HepG2 (cell line): Measurements from ENCODE around the gene ODAD2. TPM values are rescaled to one million over a fixed set of nuclear protein-coding genes. Genes with fewer than 3 reads are reported as not detected.

Source experiments
- ATAC-seq: fragments of 200-7000 bp; cut with Tn5 transposase; 3 replicates; pipeline ENCODE4 v1.9.1; 2020; ENCODE audit warnings: mild to moderate bottlenecking, moderate library complexity
- BruUV-seq: library from RNA; stranded (reverse); fragments of 400-500 nt; replicated peaks from 2 replicates; lab custom pipeline; 2021; lab: Mats Ljungman, UMichigan
- CTCF ChIA-PET: fragments of 300-600 bp; formaldehyde crosslinking; extraction: SDS; loops from one replicate; lab custom pipeline; 2021; ENCODE audit warnings: low total read pairs, inconsistent platforms, low intra/inter-chr PET ratio; lab: Yijun Ruan, JAX
- POLR2A ChIA-PET: fragments of 350-600 bp; sonication (Branson Sonifier 250); formaldehyde crosslinking; loops from one replicate; lab custom pipeline; 2020; ENCODE audit warnings: antibody characterized with exemption, inconsistent platforms; lab: Yijun Ruan, JAX
- DNase-seq: peaks from one replicate; pipeline ENCODE4 v3.0.0-alpha.2; 2015; ENCODE audit warnings: low spot score
- FAIRE-seq: peaks from 3 replicates; lab custom pipeline; 2011; peaks lifted over from hg19 to GRCh38; lab: Jason Lieb, UNC
- H2AFZ ChIP-seq: one replicate; pipeline ENCODE4 v1.6.1; 2011; ENCODE audit warnings: low read length, inconsistent platforms
- H3K27ac ChIP-seq: fragments of 300-600 bp; 3 replicates; pipeline ENCODE4 v1.8.0; 2011; ENCODE audit warnings: mixed run types, mild to moderate bottlenecking, mixed read lengths, low read length, inconsistent platforms; ENCODE audit not compliant: insufficient read depth; ENCODE audit errors: extremely low read length
- H3K27me3 ChIP-seq, 2 experiments: fragments of 200-600 bp in 1 of 2; 2 replicates in 1 of 2; 3 replicates in 1 of 2; pipeline versions ENCODE4 v1.6.0 to v1.8.0; 2011; ENCODE audit warnings: low read length in 2 of 2, mild to moderate bottlenecking in 2 of 2, moderate library complexity in 2 of 2, inconsistent platforms in 1 of 2; ENCODE audit not compliant: insufficient read depth in 2 of 2, control insufficient read depth in 1 of 2
- H3K36me3 ChIP-seq, 2 experiments: fragments of 200-600 bp in 1 of 2; replicated peaks in 1 of 2; 2 replicates in 1 of 2; 3 replicates in 1 of 2; pipeline versions ENCODE4 v1.5.1 to v1.8.0; 2011; ENCODE audit warnings: low read length in 2 of 2, inconsistent platforms in 1 of 2; ENCODE audit not compliant: insufficient read depth in 2 of 2, control insufficient read depth in 1 of 2
- H3K4me1 ChIP-seq: 2 replicates; pipeline ENCODE4 v1.5.1; 2012; ENCODE audit warnings: low read length, inconsistent platforms; ENCODE audit not compliant: insufficient read depth
- H3K4me2 ChIP-seq: 2 replicates; pipeline ENCODE4 v1.6.0; 2011; ENCODE audit warnings: low read depth, low read length, inconsistent platforms
- H3K4me3 ChIP-seq, 3 experiments: fragments of 200-600 bp in 1 of 3; sonication (generic), shearing (Covaris generic) in 1 of 3; replicated peaks in 1 of 3; 2 replicates each; pipeline ENCODE4 v1.5.1; 2011 to 2016; ENCODE audit warnings: low read length in 3 of 3, inconsistent platforms in 2 of 3, low read depth in 2 of 3, mild to moderate bottlenecking in 2 of 3, control low read depth in 1 of 3, mixed read lengths in 1 of 3; ENCODE audit not compliant: insufficient read depth in 1 of 3
- H3K79me2 ChIP-seq: one replicate; pipeline ENCODE4 v1.6.1; 2011; ENCODE audit warnings: low read length, inconsistent platforms; ENCODE audit not compliant: insufficient read depth
- H3K9ac ChIP-seq: 2 replicates; pipeline ENCODE4 v1.6.0; 2011; ENCODE audit warnings: mild to moderate bottlenecking, low read depth, low read length, inconsistent platforms; ENCODE audit not compliant: insufficient read depth
- H3K9me3 ChIP-seq: 2 replicates; pipeline ENCODE4 v1.5.1; 2012; ENCODE audit warnings: mild to moderate bottlenecking, low read length
- H4K20me1 ChIP-seq: 2 replicates; pipeline ENCODE4 v1.6.0; 2011; ENCODE audit warnings: inconsistent platforms, mild to moderate bottlenecking, low read length, moderate library complexity; ENCODE audit not compliant: insufficient read depth
- KLF11 ChIP-seq: IDR thresholded peaks from 2 replicates; pipeline ENCODE4 v1.6.1; 2016; ENCODE audit warnings: missing compliant biosample characterization
- LRRFIP1 ChIP-seq: sonication (generic); formaldehyde crosslinking; conservative IDR thresholded peaks from 2 replicates; pipeline ENCODE4 v1.4.0; 2020; ENCODE audit warnings: missing genetic modification reagents
- MAF1 ChIP-seq: sonication (generic); formaldehyde crosslinking; IDR thresholded peaks from 2 replicates; pipeline ENCODE4 v1.5.0; 2020; ENCODE audit warnings: missing genetic modification reagents, borderline replicate concordance
- RXRB ChIP-seq: IDR thresholded peaks from 2 replicates; pipeline ENCODE4 v1.6.1; 2016; ENCODE audit warnings: borderline replicate concordance, missing genetic modification reagents, missing compliant biosample characterization
- ZFP90 ChIP-seq: sonication (generic); formaldehyde crosslinking; IDR thresholded peaks from 2 replicates; pipeline ENCODE4 v1.8.0; 2022; ENCODE audit warnings: missing genetic modification reagents, mild to moderate bottlenecking, inconsistent platforms, borderline replicate concordance
- ZNF3 ChIP-seq: IDR thresholded peaks from 2 replicates; pipeline ENCODE4 v1.7.0; 2017; ENCODE audit warnings: inconsistent platforms
- ZNF30 ChIP-seq: sonication (generic); formaldehyde crosslinking; IDR thresholded peaks from 2 replicates; pipeline ENCODE4 v1.5.0; 2020; ENCODE audit warnings: mild to moderate bottlenecking, missing genetic modification reagents
- ZNF333 ChIP-seq: sonication (generic); formaldehyde crosslinking; IDR thresholded peaks from 2 replicates; pipeline ENCODE4 v1.4.0; 2020; ENCODE audit warnings: mild to moderate bottlenecking, missing genetic modification reagents, borderline replicate concordance
- ZNF569 ChIP-seq: sonication (generic); formaldehyde crosslinking; IDR thresholded peaks from 2 replicates; pipeline ENCODE4 v1.5.0; 2020; ENCODE audit warnings: mild to moderate bottlenecking, missing genetic modification reagents, moderate library complexity, borderline replicate concordance
- WGBS: methylation state at CpG from one replicate; pipeline ENCODE4 v1.1.6; 2017; ENCODE audit warnings: low lambda C conversion rate; 5-methylcytosine and 5-hydroxymethylcytosine counted together
- in situ Hi-C: cut with HindIII; loops from 2 replicates; pipeline ENCODE4 v1.10.0; 2017; ENCODE audit warnings: low pct_unique_long_range_greater_than_20kb; ENCODE audit not compliant: extremely low pct_ligation_motif_present
- intact Hi-C: fragments of 100-400 bp; cut with micrococcal nuclease; formaldehyde crosslinking; loops from one replicate; pipeline ENCODE4 v1.10.0; 2022; ENCODE audit not compliant: unreplicated experiment
- polyA plus RNA-seq, 8 experiments: library from polyadenylated mRNA; depleted of rRNA in 3 of 8; stranded (reverse) in 7 of 8; unstranded in 1 of 8; fragments of >200 nt; fragmentation: Illumina TruSeq in 4 of 8; extraction: Trizol in 4 of 8; gene quantifications; 2 replicates each; pipeline versions ENCODE4 v1.2.1 to v1.2.3, GENCODE V29; 2011 to 2016; ENCODE audit warnings: low read depth in 4 of 8, missing spikeins in 1 of 8, mixed read lengths in 1 of 8; ENCODE audit not compliant: insufficient read depth in 1 of 8
- total RNA-seq, 5 experiments: library from RNA; depleted of rRNA; stranded (reverse); fragments of >200 nt; fragmentation: Illumina TruSeq; extraction: Trizol; gene quantifications; 2 replicates each; pipeline ENCODE4 v1.2.3, GENCODE V29; 2016; ENCODE audit warnings: low read depth in 1 of 5
- TF ChIP-seq, protein P1 (sequence below): sonication (generic); formaldehyde crosslinking; IDR thresholded peaks from 2 replicates; pipeline ENCODE4 v1.5.1; 2020; ENCODE audit warnings: mild to moderate bottlenecking, moderate library complexity, missing genetic modification reagents

Gene ODAD2
- total and polyA plus RNA-seq, 2 of the 13 experiments (the other 11 are each of a cell fraction or from before 2014, with no cell fraction given) = not detected

GRCh38 chr10:27908231-27908630, 90.6 kb downstream of the ODAD2 start:
- Histone ChIP-seq H2AFZ (no peak overlapping the region), H3K4me1 (0 out of 2 replicates have a peak, but pooled peaks cover 8% of the 10 kb centered on the region), H4K20me1 (no peaks in the 10 kb centered on the region), H3K79me2 (no peaks in the 10 kb centered on the region), H3K27ac (no peak overlapping the region), H3K4me2 (no peak overlapping the region), H3K9me3 (no peaks in the 10 kb centered on the region), H3K36me3 (no peaks in the 10 kb centered on the region), H3K27me3 (no peaks in the 10 kb centered on the region)
- POLR2A ChIA-PET = no interaction called here
- no peak for FAIRE-seq
- WGBS = 2% methylated on average over 3 of the region's 3 CpGs
- peak; percentile 8 for DNase-seq
- no peak for ATAC-seq
- no TSS peak for BruUV-seq
- TF ChIP-seq LRRFIP1 (CRISPR knock-in tag) (no peak), RXRB (CRISPR knock-in tag) (no peak), KLF11 (CRISPR knock-in tag) (no peak), ZNF569 (CRISPR knock-in tag) (no peak), ZFP90 (CRISPR knock-in tag) (no peak), ZNF30 (no peak), MAF1 (no peak), ZNF3 (no peak), ZNF333 (CRISPR knock-in tag) (no peak)
- TF ChIP-seq, protein P1, sequence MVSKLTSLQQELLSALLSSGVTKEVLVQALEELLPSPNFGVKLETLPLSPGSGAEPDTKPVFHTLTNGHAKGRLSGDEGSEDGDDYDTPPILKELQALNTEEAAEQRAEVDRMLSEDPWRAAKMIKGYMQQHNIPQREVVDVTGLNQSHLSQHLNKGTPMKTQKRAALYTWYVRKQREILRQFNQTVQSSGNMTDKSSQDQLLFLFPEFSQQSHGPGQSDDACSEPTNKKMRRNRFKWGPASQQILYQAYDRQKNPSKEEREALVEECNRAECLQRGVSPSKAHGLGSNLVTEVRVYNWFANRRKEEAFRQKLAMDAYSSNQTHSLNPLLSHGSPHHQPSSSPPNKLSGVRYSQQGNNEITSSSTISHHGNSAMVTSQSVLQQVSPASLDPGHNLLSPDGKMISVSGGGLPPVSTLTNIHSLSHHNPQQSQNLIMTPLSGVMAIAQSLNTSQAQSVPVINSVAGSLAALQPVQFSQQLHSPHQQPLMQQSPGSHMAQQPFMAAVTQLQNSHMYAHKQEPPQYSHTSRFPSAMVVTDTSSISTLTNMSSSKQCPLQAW (CRISPR knock-in tag) = no peak
- TF ChIP-seq, all 625 proteins: peak for 0
- Histone ChIP-seq H3K9ac (no peak overlapping the region), H3K4me3 (no peak overlapping the region)
- CTCF ChIA-PET = no interaction called here
- in situ Hi-C loops (no loop called here), intact Hi-C loops (no loop called here)
